Lower leg skin (tissue), 4 donors: ENCODE measurements around the gene CNTN3. TPM values are rescaled to one million over a fixed set of nuclear protein-coding genes. Genes with fewer than 3 reads are reported as not detected.
A peak's percentile ranks its signal among the peaks of the same experiment; 100 is the strongest.

Experiments used
- DNase-seq, 2 donors: peaks; one replicate each; pipeline ENCODE4 v3.0.0-alpha.2; 2019; ENCODE audit warnings: low spot score in 2 of 2
- H3K4me3 ChIP-seq: fragments of 200-600 bp; sonication (generic); 2 replicates; pipeline ENCODE4 v1.5.1; 2017; ENCODE audit warnings: mild to moderate bottlenecking, low read depth; ENCODE audit not compliant: poor library complexity, severe bottlenecking
- CTCF ChIP-seq, 3 donors: fragments of 450-650 bp; IDR thresholded peaks; one replicate each; pipeline ENCODE4 v1.5.1; 2016; ENCODE audit warnings: antibody characterized with exemption in 3 of 3, mild to moderate bottlenecking in 3 of 3, moderate library complexity in 2 of 3
- POLR2A ChIP-seq, 2 donors: fragments of 450-650 bp; IDR thresholded peaks; one replicate each; pipeline ENCODE4 v1.6.1; 2016 to 2017; ENCODE audit warnings: antibody characterized with exemption in 2 of 2, mild to moderate bottlenecking in 1 of 2, moderate library complexity in 1 of 2
- WGBS, 2 donors: methylation state at CpG; one replicate each; pipeline ENCODE4 v1.1.5; 2018; 5-methylcytosine and 5-hydroxymethylcytosine counted together
- intact Hi-C: fragments of 100-400 bp; cut with DNase I; formaldehyde crosslinking; loops from one replicate; pipeline ENCODE4 v1.15.0; 2023; ENCODE audit warnings: low total_unique reads
- total RNA-seq, 4 donors: library from RNA; depleted of rRNA; stranded (reverse); fragments of >200 nt; gene quantifications; one replicate each; pipeline ENCODE4 v1.1.0, GENCODE V29; 2016

The CNTN3 gene
- total RNA-seq, 4 donors from 2014 or later = 0.15 to 1.9 (median 0.51) TPM

- H3K4me3 ChIP-seq = no peak overlapping the region
- TF ChIP-seq CTCF (IDR thresholded peaks at IDR 0.05) (no peak), POLR2A (IDR thresholded peaks at IDR 0.05) (no peak)
- DNase-seq = no peak
- intact Hi-C loops = no loop called here
Measured at GRCh38 chr3:74623261-74623836, 8.9 kb upstream of the CNTN3 start.

- DNase-seq = no peak
- no peak overlapping the region for H3K4me3 ChIP-seq
- intact Hi-C loops = no loop called here
- TF ChIP-seq POLR2A (IDR thresholded peaks at IDR 0.05) = no peak
- TF ChIP-seq CTCF (IDR thresholded peaks at IDR 0.05) = no peak
- 65 to 68% methylated on average over 1 of the region's 1 CpG for WGBS, 2 donors
Measured at GRCh38 chr3:74621581-74621980, 7.1 kb upstream of the CNTN3 start.

- no peak for TF ChIP-seq CTCF (IDR thresholded peaks at IDR 0.05)
- TF ChIP-seq POLR2A (IDR thresholded peaks at IDR 0.05) = no peak
- no peak for DNase-seq
- no peak overlapping the region for H3K4me3 ChIP-seq
- 50 to 56% methylated on average over 3 of the region's 3 CpGs for WGBS, 2 donors
- intact Hi-C loops = no loop called here
Measured at GRCh38 chr3:74617776-74618175, 3.3 kb upstream of the CNTN3 start.

GRCh38 chr3:74613521-74614106 lies 845 bp downstream of the CNTN3 start:
- no peak for TF ChIP-seq CTCF (IDR thresholded peaks at IDR 0.05)
- TF ChIP-seq POLR2A (IDR thresholded peaks at IDR 0.05) = no peak
- intact Hi-C loops = no loop called here
- no peak for DNase-seq
- 14 to 17% methylated on average over 16 of the region's 16 CpGs for WGBS, 2 donors
- peak overlapping the region; percentile 17 for H3K4me3 ChIP-seq

- H3K4me3 ChIP-seq = no peak overlapping the region
- 16 to 19% methylated on average over 2 of the region's 2 CpGs for WGBS, 2 donors
- TF ChIP-seq CTCF (IDR thresholded peaks at IDR 0.05) (no peak), POLR2A (IDR thresholded peaks at IDR 0.05) (no peak)
- intact Hi-C loops = no loop called here
- no peak for DNase-seq
Measured at GRCh38 chr3:74613060-74613459, 1.4 kb downstream of the CNTN3 start.

- DNase-seq = no peak
- no peak for TF ChIP-seq POLR2A (IDR thresholded peaks at IDR 0.05)
- TF ChIP-seq CTCF (IDR thresholded peaks at IDR 0.05) = no peak
- intact Hi-C loops = no loop called here
- WGBS, 2 donors = 63 to 78% methylated on average over 1 of the region's 1 CpG
- H3K4me3 ChIP-seq = no peak overlapping the region
Measured at GRCh38 chr3:74611206-74611605, 3.3 kb downstream of the CNTN3 start.
